ENCODE measurements around the gene RHOG. TPM values are rescaled to one million over a fixed set of nuclear protein-coding genes. Genes with fewer than 3 reads are reported as not detected.
"Not testable (repeated sequence)": the region's sequence is repeated elsewhere in the genome, so short reads cannot be mapped to it uniquely, and the experiment has no call there.

RHOG gene
- polyA plus RNA-seq, 1 experiment = 40.3 TPM

DNA sequence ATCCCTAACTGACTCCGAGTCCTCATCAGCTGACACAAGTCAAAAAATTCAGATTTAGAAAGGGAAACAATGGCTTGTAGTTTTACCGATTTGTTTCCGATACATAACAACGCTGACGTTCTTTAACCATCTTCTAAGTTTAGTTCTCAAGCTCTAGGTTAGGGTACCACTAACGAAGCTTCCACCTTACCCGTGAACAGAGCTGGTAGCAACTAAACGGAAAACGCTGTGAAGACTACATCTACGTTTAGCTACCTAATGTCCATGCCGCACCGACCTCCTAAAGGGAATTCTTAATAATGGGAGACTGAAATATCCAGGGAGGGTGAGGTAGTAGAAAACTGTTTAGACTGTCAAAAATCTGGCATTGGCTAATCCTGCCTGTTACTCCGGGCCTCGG is 44.4 kb downstream of the RHOG start:
- peak overlapping the region; percentile 98 for H3K4me3 ChIP-seq (ENCODE audit: low read depth, low read length)
- TF ChIP-seq, protein P1, sequence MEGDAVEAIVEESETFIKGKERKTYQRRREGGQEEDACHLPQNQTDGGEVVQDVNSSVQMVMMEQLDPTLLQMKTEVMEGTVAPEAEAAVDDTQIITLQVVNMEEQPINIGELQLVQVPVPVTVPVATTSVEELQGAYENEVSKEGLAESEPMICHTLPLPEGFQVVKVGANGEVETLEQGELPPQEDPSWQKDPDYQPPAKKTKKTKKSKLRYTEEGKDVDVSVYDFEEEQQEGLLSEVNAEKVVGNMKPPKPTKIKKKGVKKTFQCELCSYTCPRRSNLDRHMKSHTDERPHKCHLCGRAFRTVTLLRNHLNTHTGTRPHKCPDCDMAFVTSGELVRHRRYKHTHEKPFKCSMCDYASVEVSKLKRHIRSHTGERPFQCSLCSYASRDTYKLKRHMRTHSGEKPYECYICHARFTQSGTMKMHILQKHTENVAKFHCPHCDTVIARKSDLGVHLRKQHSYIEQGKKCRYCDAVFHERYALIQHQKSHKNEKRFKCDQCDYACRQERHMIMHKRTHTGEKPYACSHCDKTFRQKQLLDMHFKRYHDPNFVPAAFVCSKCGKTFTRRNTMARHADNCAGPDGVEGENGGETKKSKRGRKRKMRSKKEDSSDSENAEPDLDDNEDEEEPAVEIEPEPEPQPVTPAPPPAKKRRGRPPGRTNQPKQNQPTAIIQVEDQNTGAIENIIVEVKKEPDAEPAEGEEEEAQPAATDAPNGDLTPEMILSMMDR (IDR thresholded peaks at IDR 0.05; ENCODE audit: low read depth, low read length) = no peak
- no peak for DNase-seq (ENCODE audit: low read depth, low spot score)
- CTCF ChIA-PET = interaction anchor here (1.7 to 1.9 kb wide), 2 partner anchors 45 to 59 kb away, joined by 6 to 8 read pairs; partner anchors contain the start of genes RHOG and STIM1
- no peak overlapping the region for H3K27ac ChIP-seq (ENCODE audit: low read depth, low read length)
- POLR2A ChIA-PET = no interaction called here
- H3K9me3 ChIP-seq (ENCODE audit: control insufficient read depth, insufficient read depth, low read length) = no peaks in the 10 kb centered on the region; the same call in 1 of the 2 replicates
- no peaks in the 10 kb centered on the region for H3K27me3 ChIP-seq (ENCODE audit: control insufficient read depth, insufficient read depth, low read length)

DNA sequence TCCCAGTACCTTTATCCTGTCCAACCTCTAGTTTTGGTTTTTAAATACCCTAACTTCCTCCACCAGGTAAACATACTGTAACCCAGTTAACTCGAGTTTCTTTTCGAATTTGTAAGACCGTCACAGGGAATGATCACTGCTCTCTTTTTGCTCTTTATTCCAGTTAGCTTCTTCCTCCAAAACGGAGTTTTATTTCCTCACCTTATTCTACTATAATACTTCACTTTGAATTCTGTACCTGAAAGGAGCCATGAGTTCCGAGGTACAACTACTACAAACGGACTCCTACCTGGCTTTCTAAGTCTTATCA is 44.8 kb downstream of the RHOG start:
- DNase-seq (ENCODE audit: low read depth, low spot score) = no peak
- POLR2A ChIA-PET = no interaction called here
- H3K4me3 ChIP-seq (ENCODE audit: low read depth, low read length) = peak overlapping the region; percentile 98
- H3K9me3 ChIP-seq (ENCODE audit: control insufficient read depth, insufficient read depth, low read length) = no peaks in the 10 kb centered on the region; the same call in 1 of the 2 replicates
- H3K27ac ChIP-seq (ENCODE audit: low read depth, low read length) = no peak overlapping the region
- H3K27me3 ChIP-seq (ENCODE audit: control insufficient read depth, insufficient read depth, low read length) = no peaks in the 10 kb centered on the region
- TF ChIP-seq, protein P1 (IDR thresholded peaks at IDR 0.05; ENCODE audit: low read depth, low read length) = no peak
- CTCF ChIA-PET = interaction anchor here (1.7 to 1.9 kb wide), 2 partner anchors 46 to 59 kb away, joined by 6 to 8 read pairs; partner anchors contain the start of genes RHOG and STIM1

DNA sequence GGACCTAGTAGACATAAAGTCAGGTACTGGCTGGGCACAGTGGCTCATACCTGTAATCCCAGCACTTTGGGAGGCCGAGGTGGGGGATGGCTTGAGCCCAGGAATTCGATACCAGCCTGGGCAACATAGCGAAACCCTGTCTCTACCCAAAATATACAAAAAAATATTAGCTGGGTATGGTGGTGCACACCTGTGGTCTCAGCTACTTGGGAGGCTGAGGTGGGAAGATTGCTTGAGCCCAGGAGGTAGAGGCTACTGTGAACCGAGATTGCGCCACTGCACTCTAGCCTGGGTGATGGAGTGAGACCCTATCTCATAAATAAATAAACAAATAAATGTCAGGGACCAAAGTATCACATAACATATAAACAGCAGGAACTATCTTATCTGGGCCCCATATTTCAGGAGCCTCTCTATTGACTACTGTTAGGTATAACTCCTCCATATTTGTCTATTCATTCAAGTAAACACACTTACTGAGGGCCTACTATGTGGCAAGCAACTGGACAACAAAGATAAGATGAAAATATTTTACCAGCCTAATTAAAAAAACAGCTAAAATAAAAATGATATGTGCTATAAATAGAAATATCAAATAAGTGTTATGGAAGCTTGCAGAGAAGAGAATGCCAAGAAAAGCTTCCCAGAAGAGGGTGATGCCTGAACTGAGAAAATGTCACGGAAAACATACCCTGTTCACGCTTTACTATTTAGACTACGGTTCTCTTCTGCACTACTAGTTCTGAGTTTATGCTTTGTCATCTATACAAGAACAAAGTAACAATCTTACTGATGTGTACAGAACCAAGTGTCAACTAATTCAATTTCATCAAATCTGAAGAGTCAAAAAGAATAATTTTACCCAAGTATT is 45.4 kb downstream of the RHOG start:
- Histone ChIP-seq H3K27ac (ENCODE audit: low read depth, low read length) (no peak overlapping the region), H3K9me3 (ENCODE audit: control insufficient read depth, insufficient read depth, low read length) (no peaks in the 10 kb centered on the region; the same call in 1 of the 2 replicates), H3K27me3 (ENCODE audit: control insufficient read depth, insufficient read depth, low read length) (no peaks in the 10 kb centered on the region), H3K4me3 (ENCODE audit: low read depth, low read length) (peak overlapping the region; percentile 98)
- TF ChIP-seq, protein P1 (IDR thresholded peaks at IDR 0.05; ENCODE audit: low read depth, low read length) = no peak
- POLR2A ChIA-PET = no interaction called here
- no peak for DNase-seq (ENCODE audit: low read depth, low spot score)
- CTCF ChIA-PET = interaction anchor here (1.7 to 1.9 kb wide), 2 partner anchors 46 to 60 kb away, joined by 6 to 8 read pairs; partner anchors contain the start of genes RHOG and STIM1

DNA sequence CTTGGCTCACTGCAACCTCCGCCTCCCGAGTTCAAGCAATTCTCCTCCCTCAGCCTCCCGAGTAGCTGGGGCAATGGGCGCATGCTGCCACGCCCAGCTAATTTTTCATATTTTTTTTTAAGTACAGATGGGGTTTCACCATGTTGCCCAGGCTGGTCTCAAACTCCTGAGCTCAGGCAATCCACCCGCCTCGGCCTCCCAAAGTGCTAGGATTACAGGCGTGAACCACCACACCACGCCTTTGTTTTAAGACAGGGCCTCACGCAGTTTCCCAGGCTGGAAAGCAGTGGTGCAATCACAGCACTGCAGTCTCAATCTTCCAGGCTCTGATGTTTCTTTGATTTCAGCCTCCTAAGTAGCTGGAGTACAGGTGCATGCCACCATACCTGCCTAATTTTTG is 46.4 kb downstream of the RHOG start:
- H3K4me3 ChIP-seq (ENCODE audit: low read depth, low read length); POLR2A ChIA-PET; CTCF ChIA-PET: not testable (repeated sequence)

DNA sequence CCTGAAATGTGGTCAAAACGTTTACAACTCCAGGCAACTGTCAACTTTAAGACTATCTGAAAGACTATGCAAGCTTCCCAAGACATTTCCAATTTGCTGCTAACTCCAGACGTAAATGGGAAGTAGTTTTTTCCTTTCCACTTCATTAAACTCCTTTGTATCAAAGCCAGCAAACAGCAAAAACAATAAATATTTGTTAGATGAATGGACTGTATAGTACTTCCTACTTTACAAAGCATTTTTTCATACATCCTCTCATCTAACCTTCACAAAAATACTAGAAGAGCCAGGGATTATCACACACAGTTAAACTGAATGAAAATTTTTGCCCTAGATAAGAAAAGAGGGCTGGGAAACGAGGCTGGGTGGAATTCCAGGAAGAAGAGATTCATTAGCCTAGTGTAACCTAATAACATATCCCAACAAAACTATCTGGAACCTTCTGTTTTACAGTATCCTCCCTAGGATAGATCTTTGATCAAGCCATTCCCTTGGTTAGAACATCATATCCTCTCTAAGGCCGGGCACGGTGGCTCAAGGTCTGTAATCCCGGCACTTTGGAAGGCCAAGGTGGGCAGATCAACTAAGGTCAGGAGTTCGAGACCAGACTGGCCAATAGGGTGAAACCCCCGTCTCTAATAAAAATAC is 53.9 kb downstream of the RHOG start:
- DNase-seq (ENCODE audit: low read depth, low spot score) = no peak
- Histone ChIP-seq H3K4me3 (ENCODE audit: low read depth, low read length) (no peak overlapping the region), H3K9me3 (ENCODE audit: control insufficient read depth, insufficient read depth, low read length) (no peaks in the 10 kb centered on the region), H3K27me3 (ENCODE audit: control insufficient read depth, insufficient read depth, low read length) (no peaks in the 10 kb centered on the region), H3K27ac (ENCODE audit: low read depth, low read length) (no peak overlapping the region)
- ChIA-PET CTCF (interaction anchor here (0.9 to 1.8 kb wide), 2 partner anchors 55 to 68 kb away, joined by 3 to 4 read pairs; partner anchors contain the start of genes RHOG and STIM1), POLR2A (no interaction called here)
- TF ChIP-seq, protein P1 (IDR thresholded peaks at IDR 0.05; ENCODE audit: low read depth, low read length) = no peak

More for the DNA sequence above, 46.4 kb downstream of the RHOG start:
- H3K9me3 ChIP-seq (ENCODE audit: control insufficient read depth, insufficient read depth, low read length); H3K27ac ChIP-seq (ENCODE audit: low read depth, low read length); H3K27me3 ChIP-seq (ENCODE audit: control insufficient read depth, insufficient read depth, low read length); DNase-seq (ENCODE audit: low read depth, low spot score): not testable (repeated sequence)
